Ovary (tissue), 9 donors: ENCODE measurements around the gene KLF16. TPM values are rescaled to one million over a fixed set of nuclear protein-coding genes. Genes with fewer than 3 reads are reported as not detected.
A peak's percentile ranks its signal among the peaks of the same experiment; 100 is the strongest.

ENCODE experiments used
- DNase-seq, 5 donors: peaks; one replicate each; pipeline ENCODE4 v3.0.0-alpha.2; 2019 to 2020
- H3K27ac ChIP-seq, 2 donors: fragments of 200-600 bp; one replicate each; pipeline versions ENCODE4 v1.5.1 to v1.8.0; 2019 to 2022
- H3K27me3 ChIP-seq: fragments of 200-600 bp; one replicate; pipeline ENCODE4 v1.8.0; 2022
- H3K36me3 ChIP-seq: fragments of 200-600 bp; sonication (generic); one replicate; pipeline ENCODE4 v1.5.1; 2019
- H3K4me1 ChIP-seq: one replicate; pipeline ENCODE4 v1.8.1; 2013; ENCODE audit warnings: mild to moderate bottlenecking, moderate library complexity; ENCODE audit not compliant: insufficient read depth
- H3K4me3 ChIP-seq: fragments of 200-600 bp; sonication (generic); one replicate; pipeline ENCODE4 v1.5.1; 2017
- H3K9me3 ChIP-seq, 2 donors: fragments of 200-600 bp in 1 of 2; sonication (generic) in 1 of 2; one replicate each; pipeline versions ENCODE4 v1.5.1 to v1.8.1; 2013 to 2019; ENCODE audit warnings: mild to moderate bottlenecking in 1 of 2, moderate library complexity in 1 of 2
- CTCF ChIP-seq, 3 donors: fragments of 450-650 bp in 2 of 3; fragments of 200-600 bp in 1 of 3; IDR thresholded peaks; one replicate each; pipeline versions ENCODE4 v1.5.1 to v1.8.0; 2016 to 2022; ENCODE audit warnings: antibody characterized with exemption in 3 of 3, mild to moderate bottlenecking in 1 of 3
- EP300 ChIP-seq: sonication (generic); formaldehyde crosslinking; IDR thresholded peaks from one replicate; pipeline ENCODE4 v1.6.1; 2017; ENCODE audit warnings: antibody characterized with exemption
- POLR2A ChIP-seq: fragments of 450-650 bp; IDR thresholded peaks from one replicate; pipeline ENCODE4 v1.6.1; 2017; ENCODE audit warnings: antibody characterized with exemption, mild to moderate bottlenecking, moderate library complexity
- WGBS, 3 donors: extraction: QIAGEN DNeasy Blood & Tissue Kit in 1 of 3; methylation state at CpG; one replicate each; pipeline versions ENCODE4 v1.1.5 to v1.1.7; 2013 to 2017; 5-methylcytosine and 5-hydroxymethylcytosine counted together
- intact Hi-C, 4 donors: fragments of 100-400 bp; cut with DNase I; formaldehyde crosslinking; loops; one replicate each; pipeline versions ENCODE4 v1.11.0 to v1.15.1; 2022 to 2023
- polyA plus RNA-seq, 2 donors: library from polyadenylated mRNA; stranded (reverse); fragments of 200-250 nt in 1 of 2; fragments of 350-450 nt in 1 of 2; fragmentation: Illumina TruSeq in 1 of 2; extraction: RNeasy Lipid Tissue Mini Kit (QIAGEN cat#74804) in 1 of 2; gene quantifications; one replicate each; pipeline ENCODE4 v1.2.3, GENCODE V29; 2013 to 2014
- total RNA-seq, 7 donors: library from RNA; depleted of rRNA in 2 of 7; stranded (reverse); fragments of >200 nt in 2 of 7; fragmentation: NEBNext Ultra II Directional in 3 of 7; extraction: Animal tissue kit (Norgen Biotek cat#: 25700) in 3 of 7; gene quantifications; one replicate each; pipeline versions ENCODE4 v1.1.0 to v1.2.4, GENCODE V29; 2016 to 2023
- donor health status: DM: no; HTN: no; CAD: no; lungs with moderate emphysema.
- donor health status: DM: no; HTN: no; CAD: no.
- donor health status: Bipolar disorder and iron deficiency.
- donor health status: DM: yes; HTN: yes; CAD: no.
- donor health status: DM: no; HTN: no; CAD: no.
- donor health status: DM: yes; HTN: yes; CAD: no.

The KLF16 gene
- total and polyA plus RNA-seq, 9 donors, result 0.63 to 26.6 (median 14.4) TPM

DNA sequence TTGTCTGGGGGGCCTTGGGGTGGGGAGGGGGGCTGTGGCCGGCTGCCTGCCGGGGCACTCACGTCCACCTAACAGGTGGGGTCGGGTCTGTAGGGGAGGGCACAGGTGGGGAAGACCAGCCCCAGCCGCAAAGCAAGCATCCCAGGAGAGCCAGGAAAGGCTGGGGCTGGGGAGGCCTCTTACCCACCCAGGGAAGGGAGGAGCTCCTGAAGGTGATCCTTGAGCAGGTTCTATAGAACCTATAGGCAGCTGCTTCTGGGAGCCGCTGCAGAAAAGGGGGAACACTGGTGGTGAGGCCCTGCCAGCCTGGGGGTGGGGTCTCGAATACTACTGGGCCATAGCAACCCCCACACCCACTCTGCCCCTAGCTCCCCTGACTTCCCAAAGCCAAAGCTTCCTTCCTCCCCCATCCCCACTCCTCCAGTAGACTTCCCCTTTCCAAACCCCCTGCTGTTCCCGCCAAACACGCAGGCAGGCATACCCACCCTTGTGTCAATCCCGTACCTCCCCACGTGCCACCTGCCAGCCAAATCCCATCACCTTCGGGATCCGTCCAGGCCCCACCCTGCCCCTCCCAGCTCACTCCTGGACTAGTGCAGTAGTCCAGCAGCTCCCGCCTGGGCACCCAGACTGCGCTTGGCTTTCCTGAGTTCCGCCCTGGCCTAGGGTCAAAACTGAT is 5.6 kb downstream of the KLF16 start:
- Histone ChIP-seq H3K27me3 (no peaks in the 10 kb centered on the region), H3K4me1 (peaks cover 28% of the 10 kb centered on the region), H3K36me3 (no peaks in the 10 kb centered on the region), H3K9me3 (no peaks in the 10 kb centered on the region), H3K27ac (peak overlapping the region; percentile 10 to 54), H3K4me3 (no peak overlapping the region)
- TF ChIP-seq EP300 (no peak), POLR2A (no peak), CTCF (IDR thresholded peaks at IDR 0.05) (no peak)
- DNase-seq, result no peak
- 58 to 70% (median 67%) methylated on average over 16 of the region's 16 CpGs for WGBS, 3 donors
- intact Hi-C loops, result no loop called here

- Histone ChIP-seq H3K4me1 (peaks cover 28% of the 10 kb centered on the region), H3K27me3 (no peaks in the 10 kb centered on the region), H3K9me3 (no peaks in the 10 kb centered on the region), H3K4me3 (peak overlapping the region; percentile 16), H3K27ac (peak overlapping the region; percentile 54 to 62), H3K36me3 (no peaks in the 10 kb centered on the region)
- DNase-seq, result peak; percentile 70 to 85 (median 78)
- intact Hi-C loops, result no loop called here
- TF ChIP-seq POLR2A (no peak), CTCF (IDR thresholded peaks at IDR 0.05) (no peak)
- WGBS, 3 donors, result 7 to 9% (median 8%) methylated on average over 54 to 73 of the region's 73 CpGs
These were observed 6.4 kb downstream of the KLF16 start for GRCh38 chr19:1856698-1857603.

DNA sequence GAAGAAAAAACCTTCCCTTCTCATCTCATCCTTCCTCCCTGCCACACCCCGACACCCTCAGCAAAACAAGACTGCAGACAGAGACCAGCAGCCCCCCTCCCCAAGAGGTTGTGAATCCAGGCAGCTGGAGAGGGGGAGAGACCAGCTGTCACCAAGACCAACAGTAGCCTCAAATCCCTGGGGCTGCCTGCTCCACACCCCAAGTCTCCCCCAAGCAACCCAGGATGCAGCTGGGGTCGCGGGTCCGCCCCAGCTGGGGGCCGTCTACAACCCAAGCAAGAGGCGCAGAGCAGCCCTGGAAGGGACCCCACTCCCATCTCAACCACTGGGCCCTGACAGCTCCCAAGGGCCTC is 7.1 kb downstream of the KLF16 start:
- Histone ChIP-seq H3K27me3 (no peaks in the 10 kb centered on the region), H3K27ac (peak overlapping the region; percentile 12 to 49), H3K36me3 (no peaks in the 10 kb centered on the region), H3K4me3 (peak overlapping the region; percentile 16), H3K4me1 (peaks cover 26% of the 10 kb centered on the region), H3K9me3 (no peaks in the 10 kb centered on the region)
- intact Hi-C loops, result no loop called here
- TF ChIP-seq POLR2A (no peak), CTCF (IDR thresholded peaks at IDR 0.05) (no peak), EP300 (no peak)
- no peak for DNase-seq
- 61 to 75% (median 65%) methylated on average over 3 to 6 of the region's 6 CpGs for WGBS, 3 donors

GRCh38 chr19:1855828-1856255 is 7.5 kb downstream of the KLF16 start:
- Histone ChIP-seq H3K36me3 (no peaks in the 10 kb centered on the region), H3K27ac (peak overlapping the region in 1 of 2 donors; percentile 49), H3K4me1 (peaks cover 22% of the 10 kb centered on the region), H3K27me3 (no peaks in the 10 kb centered on the region), H3K9me3 (no peaks in the 10 kb centered on the region), H3K4me3 (no peak overlapping the region)
- intact Hi-C loops, result no loop called here
- DNase-seq, result no peak
- 59 to 81% (median 63%) methylated on average over 13 of the region's 13 CpGs for WGBS, 3 donors
- TF ChIP-seq EP300 (no peak), POLR2A (no peak), CTCF (IDR thresholded peaks at IDR 0.05) (no peak)
